ENCODE data around the gene BACH2.

DNA sequence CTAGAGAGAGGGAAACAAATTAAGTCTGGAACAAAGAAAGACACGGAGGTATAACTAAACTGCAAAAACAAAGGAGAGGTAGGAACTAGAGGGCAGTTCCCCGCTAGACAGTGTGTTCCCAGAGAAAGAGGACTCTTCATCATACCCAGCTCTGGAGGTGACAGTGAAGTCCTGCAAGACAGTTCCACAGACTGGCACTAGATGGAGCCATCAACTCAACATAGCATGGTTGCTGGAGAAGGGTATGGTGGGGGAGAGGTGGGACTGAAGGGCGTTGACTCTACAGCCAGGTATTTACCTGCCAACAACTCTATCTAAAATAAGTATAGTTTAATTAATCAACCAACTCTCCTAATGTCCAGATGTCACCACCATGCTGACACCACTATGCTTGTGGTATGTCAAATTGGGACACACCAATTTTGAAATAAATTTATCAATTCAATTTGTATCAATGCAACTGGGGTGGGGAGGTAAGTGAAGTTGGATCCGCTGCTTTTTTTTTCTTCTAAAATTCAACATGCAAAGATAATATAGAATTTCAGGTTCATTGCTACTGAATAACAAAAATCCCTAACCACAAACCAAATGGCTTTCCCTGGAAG, 9.7 kb downstream of the BACH2 start:
- TF ChIP-seq, protein P1, sequence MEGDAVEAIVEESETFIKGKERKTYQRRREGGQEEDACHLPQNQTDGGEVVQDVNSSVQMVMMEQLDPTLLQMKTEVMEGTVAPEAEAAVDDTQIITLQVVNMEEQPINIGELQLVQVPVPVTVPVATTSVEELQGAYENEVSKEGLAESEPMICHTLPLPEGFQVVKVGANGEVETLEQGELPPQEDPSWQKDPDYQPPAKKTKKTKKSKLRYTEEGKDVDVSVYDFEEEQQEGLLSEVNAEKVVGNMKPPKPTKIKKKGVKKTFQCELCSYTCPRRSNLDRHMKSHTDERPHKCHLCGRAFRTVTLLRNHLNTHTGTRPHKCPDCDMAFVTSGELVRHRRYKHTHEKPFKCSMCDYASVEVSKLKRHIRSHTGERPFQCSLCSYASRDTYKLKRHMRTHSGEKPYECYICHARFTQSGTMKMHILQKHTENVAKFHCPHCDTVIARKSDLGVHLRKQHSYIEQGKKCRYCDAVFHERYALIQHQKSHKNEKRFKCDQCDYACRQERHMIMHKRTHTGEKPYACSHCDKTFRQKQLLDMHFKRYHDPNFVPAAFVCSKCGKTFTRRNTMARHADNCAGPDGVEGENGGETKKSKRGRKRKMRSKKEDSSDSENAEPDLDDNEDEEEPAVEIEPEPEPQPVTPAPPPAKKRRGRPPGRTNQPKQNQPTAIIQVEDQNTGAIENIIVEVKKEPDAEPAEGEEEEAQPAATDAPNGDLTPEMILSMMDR (IDR thresholded peaks at IDR 0.05): peak; percentile 55
- TF ChIP-seq GABPA (IDR thresholded peaks at IDR 0.05; ENCODE audit: low read depth) (no peak), FOXM1 (IDR thresholded peaks at IDR 0.05; ENCODE audit: low read depth) (no peak), POLR2AphosphoS5 (IDR thresholded peaks at IDR 0.05; ENCODE audit: low read depth, low read length) (no peak), SIN3A (IDR thresholded peaks at IDR 0.05; ENCODE audit: borderline replicate concordance, low read depth, low read length) (no peak), EZH2phosphoT487 (IDR thresholded peaks at IDR 0.05; ENCODE audit: borderline replicate concordance, low read depth) (no peak), NRF1 (IDR thresholded peaks at IDR 0.05; ENCODE audit: low read depth, low read length) (no peak), SMC3 (IDR thresholded peaks at IDR 0.05; ENCODE audit: low read depth, low read length) (peak; percentile 32), RAD21 (IDR thresholded peaks at IDR 0.05; ENCODE audit: low read length) (peak; percentile 60), JUND (IDR thresholded peaks at IDR 0.05) (no peak), EP300 (IDR thresholded peaks at IDR 0.05; ENCODE audit: borderline replicate concordance in 1 of 2, low read depth in 1 of 2, low read length in 1 of 2) (no peak)
- TF ChIP-seq, protein P2, sequence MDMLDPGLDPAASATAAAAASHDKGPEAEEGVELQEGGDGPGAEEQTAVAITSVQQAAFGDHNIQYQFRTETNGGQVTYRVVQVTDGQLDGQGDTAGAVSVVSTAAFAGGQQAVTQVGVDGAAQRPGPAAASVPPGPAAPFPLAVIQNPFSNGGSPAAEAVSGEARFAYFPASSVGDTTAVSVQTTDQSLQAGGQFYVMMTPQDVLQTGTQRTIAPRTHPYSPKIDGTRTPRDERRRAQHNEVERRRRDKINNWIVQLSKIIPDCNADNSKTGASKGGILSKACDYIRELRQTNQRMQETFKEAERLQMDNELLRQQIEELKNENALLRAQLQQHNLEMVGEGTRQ (IDR thresholded peaks at IDR 0.05; ENCODE audit: borderline replicate concordance, low read depth, low read length): no peak
- TF ChIP-seq, protein P3, sequence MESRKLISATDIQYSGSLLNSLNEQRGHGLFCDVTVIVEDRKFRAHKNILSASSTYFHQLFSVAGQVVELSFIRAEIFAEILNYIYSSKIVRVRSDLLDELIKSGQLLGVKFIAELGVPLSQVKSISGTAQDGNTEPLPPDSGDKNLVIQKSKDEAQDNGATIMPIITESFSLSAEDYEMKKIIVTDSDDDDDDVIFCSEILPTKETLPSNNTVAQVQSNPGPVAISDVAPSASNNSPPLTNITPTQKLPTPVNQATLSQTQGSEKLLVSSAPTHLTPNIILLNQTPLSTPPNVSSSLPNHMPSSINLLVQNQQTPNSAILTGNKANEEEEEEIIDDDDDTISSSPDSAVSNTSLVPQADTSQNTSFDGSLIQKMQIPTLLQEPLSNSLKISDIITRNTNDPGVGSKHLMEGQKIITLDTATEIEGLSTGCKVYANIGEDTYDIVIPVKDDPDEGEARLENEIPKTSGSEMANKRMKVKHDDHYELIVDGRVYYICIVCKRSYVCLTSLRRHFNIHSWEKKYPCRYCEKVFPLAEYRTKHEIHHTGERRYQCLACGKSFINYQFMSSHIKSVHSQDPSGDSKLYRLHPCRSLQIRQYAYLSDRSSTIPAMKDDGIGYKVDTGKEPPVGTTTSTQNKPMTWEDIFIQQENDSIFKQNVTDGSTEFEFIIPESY (IDR thresholded peaks at IDR 0.05; ENCODE audit: borderline replicate concordance, low read depth): no peak
- TF ChIP-seq, protein P4, sequence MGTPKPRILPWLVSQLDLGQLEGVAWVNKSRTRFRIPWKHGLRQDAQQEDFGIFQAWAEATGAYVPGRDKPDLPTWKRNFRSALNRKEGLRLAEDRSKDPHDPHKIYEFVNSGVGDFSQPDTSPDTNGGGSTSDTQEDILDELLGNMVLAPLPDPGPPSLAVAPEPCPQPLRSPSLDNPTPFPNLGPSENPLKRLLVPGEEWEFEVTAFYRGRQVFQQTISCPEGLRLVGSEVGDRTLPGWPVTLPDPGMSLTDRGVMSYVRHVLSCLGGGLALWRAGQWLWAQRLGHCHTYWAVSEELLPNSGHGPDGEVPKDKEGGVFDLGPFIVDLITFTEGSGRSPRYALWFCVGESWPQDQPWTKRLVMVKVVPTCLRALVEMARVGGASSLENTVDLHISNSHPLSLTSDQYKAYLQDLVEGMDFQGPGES (IDR thresholded peaks at IDR 0.05; ENCODE audit: low read depth, low read length): no peak

All from SK-N-SH (cell line).